OCI-LY7 (cell line): ENCODE data around the gene AFF3. TPM values are rescaled to one million over a fixed set of nuclear protein-coding genes. Genes with fewer than 3 reads are reported as not detected.
"Not testable (repeated sequence)": the region's sequence is repeated elsewhere in the genome, so short reads cannot be mapped to it uniquely, and the experiment has no call there.

Experiments
- BruUV-seq: library from RNA; stranded (reverse); fragments of 400-500 nt; replicated peaks from 2 replicates; lab custom pipeline; 2021; lab: Mats Ljungman, UMichigan
- CTCF ChIA-PET: fragments of 300-600 bp; sonication (Branson Sonifier 250); formaldehyde crosslinking; loops from one replicate; lab custom pipeline; 2022; ENCODE audit warnings: antibody characterized with exemption; ENCODE audit not compliant: unreplicated experiment; lab: Charles Lee
- POLR2A ChIA-PET: fragments of 300-600 bp; sonication (Branson Sonifier 250); formaldehyde crosslinking; loops from one replicate; lab custom pipeline; 2022; ENCODE audit warnings: antibody characterized with exemption; lab: Charles Lee
- DNase-seq: peaks from one replicate; pipeline ENCODE4 v3.0.0-alpha.2; 2015; ENCODE audit warnings: low spot score
- H2AFZ ChIP-seq: fragments of 200-600 bp; sonication (generic), shearing (Covaris generic); 2 replicates; pipeline ENCODE4 v1.6.1; 2014; ENCODE audit warnings: mild to moderate bottlenecking, antibody characterized with exemption, low read length, moderate library complexity
- H3K27ac ChIP-seq: fragments of 200-600 bp; sonication (generic); 2 replicates; pipeline ENCODE4 v1.5.1; 2014; ENCODE audit warnings: mixed run types, low read depth, mild to moderate bottlenecking, moderate library complexity, low read length, inconsistent platforms; ENCODE audit not compliant: poor library complexity, severe bottlenecking
- H3K36me3 ChIP-seq: fragments of 200-600 bp; sonication (generic); 2 replicates; pipeline ENCODE4 v1.6.1; 2014; ENCODE audit warnings: mild to moderate bottlenecking, antibody characterized with exemption, low read length, moderate library complexity, mixed read lengths; ENCODE audit not compliant: insufficient read depth
- H3K4me1 ChIP-seq: fragments of 200-600 bp; sonication (generic); 2 replicates; pipeline ENCODE4 v1.5.1; 2014; ENCODE audit warnings: mild to moderate bottlenecking, low read length; ENCODE audit not compliant: insufficient read depth, poor library complexity, severe bottlenecking
- H3K4me2 ChIP-seq: fragments of 200-600 bp; sonication (generic); 2 replicates; pipeline ENCODE4 v1.6.1; 2014; ENCODE audit warnings: mild to moderate bottlenecking, low read length
- H3K4me3 ChIP-seq: fragments of 200-600 bp; sonication (generic); 2 replicates; pipeline ENCODE4 v1.5.1; 2014; ENCODE audit warnings: mild to moderate bottlenecking, low read depth, low read length; ENCODE audit not compliant: poor library complexity, severe bottlenecking
- H3K79me2 ChIP-seq: fragments of 200-600 bp; sonication (generic); 2 replicates; pipeline ENCODE4 v1.6.1; 2016; ENCODE audit warnings: low read depth, mild to moderate bottlenecking, low read length, moderate library complexity, mixed read lengths; ENCODE audit not compliant: insufficient read depth
- H3K9me2 ChIP-seq: fragments of 200-600 bp; sonication (generic); 2 replicates; pipeline ENCODE4 v1.6.1; 2016; ENCODE audit warnings: mild to moderate bottlenecking, low read length, mixed read lengths; ENCODE audit not compliant: insufficient read depth
- H3K9me3 ChIP-seq: fragments of 200-600 bp; sonication (generic); 2 replicates; pipeline ENCODE4 v1.6.1; 2014; ENCODE audit warnings: mild to moderate bottlenecking, mixed run types, low read length, mixed read lengths
- H4K20me1 ChIP-seq: fragments of 200-600 bp; sonication (generic); 2 replicates; pipeline ENCODE4 v1.6.1; 2014; ENCODE audit warnings: mild to moderate bottlenecking, antibody characterized with exemption, low read length, moderate library complexity, mixed read lengths; ENCODE audit not compliant: insufficient read depth
- CTCF ChIP-seq: fragments of 200-600 bp; sonication (generic); conservative IDR thresholded peaks from 2 replicates; pipeline ENCODE4 v1.5.1; 2014; ENCODE audit warnings: mild to moderate bottlenecking, antibody characterized with exemption, low read length, moderate library complexity, mixed read lengths
- EZH2phosphoT487 ChIP-seq: fragments of 200-600 bp; sonication (generic); IDR thresholded peaks from 2 replicates; pipeline ENCODE4 v1.6.1; 2018; ENCODE audit warnings: low read depth, borderline replicate concordance, mild to moderate bottlenecking, mixed run types, antibody characterized with exemption, low read length, moderate library complexity, mixed read lengths
- intact Hi-C: fragments of 100-400 bp; cut with micrococcal nuclease; formaldehyde crosslinking; loops from one replicate; pipeline ENCODE4 v1.10.0; 2022; ENCODE audit not compliant: unreplicated experiment
- total RNA-seq, 2 experiments: library from RNA; depleted of rRNA in 1 of 2; stranded (reverse); fragments of >200 nt in 1 of 2; shearing (Covaris generic) in 1 of 2; gene quantifications; 2 replicates each; pipeline ENCODE4 v1.2.3, GENCODE V29; 2014 to 2022

The AFF3 gene
- total RNA-seq, 2 experiments from 2014 or later = 131 to 133 TPM

- Histone ChIP-seq H3K9me3 (no peaks in the 10 kb centered on the region), H3K4me1 (peaks cover 19% of the 10 kb centered on the region), H3K27ac (no peak overlapping the region), H3K79me2 (no peaks in the 10 kb centered on the region), H2AFZ (no peak overlapping the region), H3K4me2 (no peak overlapping the region), H4K20me1 (no peaks in the 10 kb centered on the region), H3K36me3 (peaks cover 59% of the 10 kb centered on the region), H3K4me3 (no peak overlapping the region), H3K9me2 (no peaks in the 10 kb centered on the region)
- TF ChIP-seq EZH2phosphoT487 = no peak
- TF ChIP-seq CTCF = no peak
- intact Hi-C loops = no loop called here
- no TSS peak for BruUV-seq
- no peak for DNase-seq
- CTCF ChIA-PET = no interaction called here
- POLR2A ChIA-PET = interaction anchor here (1.2 kb wide), 1 partner anchor 52 kb away, joined by 3 read pairs; no protein-coding TSS in a partner anchor
Measured at GRCh38 chr2:99775585-99775984, 366.8 kb downstream of the AFF3 start.

- Histone ChIP-seq H3K4me1 (peaks cover 19% of the 10 kb centered on the region), H3K36me3 (peaks cover 64% of the 10 kb centered on the region), H3K4me2 (peak overlapping the region; percentile 50)
- H2AFZ ChIP-seq, intact Hi-C loops, H3K4me3 ChIP-seq, POLR2A ChIA-PET, H3K9me2 ChIP-seq, H4K20me1 ChIP-seq, BruUV-seq, CTCF ChIA-PET, H3K27ac ChIP-seq, H3K79me2 ChIP-seq, H3K9me3 ChIP-seq, DNase-seq: not testable (repeated sequence)
Measured at GRCh38 chr2:99773642-99774041, 368.7 kb downstream of the AFF3 start.

GRCh38 chr2:99772591-99773331, 369.6 kb downstream of the AFF3 start:
- Histone ChIP-seq H3K27ac (peak overlapping the region; percentile 23), H3K79me2 (no peaks in the 10 kb centered on the region), H3K4me1 (peaks cover 19% of the 10 kb centered on the region), H3K36me3 (peaks cover 61% of the 10 kb centered on the region), H3K4me2 (peak overlapping the region; percentile 50), H3K9me3 (no peaks in the 10 kb centered on the region), H3K4me3 (no peak overlapping the region), H2AFZ (no peak overlapping the region), H4K20me1 (no peaks in the 10 kb centered on the region), H3K9me2 (no peaks in the 10 kb centered on the region)
- ChIA-PET CTCF (no interaction called here), POLR2A (no interaction called here)
- no TSS peak for BruUV-seq
- DNase-seq = peak; percentile 54
- intact Hi-C loops = no loop called here
- no peak for TF ChIP-seq CTCF
- TF ChIP-seq EZH2phosphoT487 = no peak
